Activated CD4-positive, alpha-beta T cell treated with anti-CD3 and anti-CD28 coated beads, Interleukin-2, amount 50 U/mL, for 24 hours (primary cell): ENCODE results near the gene JPH2.

Experiments used
- DNase-seq, 2 donors: peaks; one replicate each; pipeline ENCODE4 v3.0.0-alpha.2; 2020; ENCODE audit warnings: low read depth in 1 of 2, low spot score in 1 of 2

Gene JPH2

DNA sequence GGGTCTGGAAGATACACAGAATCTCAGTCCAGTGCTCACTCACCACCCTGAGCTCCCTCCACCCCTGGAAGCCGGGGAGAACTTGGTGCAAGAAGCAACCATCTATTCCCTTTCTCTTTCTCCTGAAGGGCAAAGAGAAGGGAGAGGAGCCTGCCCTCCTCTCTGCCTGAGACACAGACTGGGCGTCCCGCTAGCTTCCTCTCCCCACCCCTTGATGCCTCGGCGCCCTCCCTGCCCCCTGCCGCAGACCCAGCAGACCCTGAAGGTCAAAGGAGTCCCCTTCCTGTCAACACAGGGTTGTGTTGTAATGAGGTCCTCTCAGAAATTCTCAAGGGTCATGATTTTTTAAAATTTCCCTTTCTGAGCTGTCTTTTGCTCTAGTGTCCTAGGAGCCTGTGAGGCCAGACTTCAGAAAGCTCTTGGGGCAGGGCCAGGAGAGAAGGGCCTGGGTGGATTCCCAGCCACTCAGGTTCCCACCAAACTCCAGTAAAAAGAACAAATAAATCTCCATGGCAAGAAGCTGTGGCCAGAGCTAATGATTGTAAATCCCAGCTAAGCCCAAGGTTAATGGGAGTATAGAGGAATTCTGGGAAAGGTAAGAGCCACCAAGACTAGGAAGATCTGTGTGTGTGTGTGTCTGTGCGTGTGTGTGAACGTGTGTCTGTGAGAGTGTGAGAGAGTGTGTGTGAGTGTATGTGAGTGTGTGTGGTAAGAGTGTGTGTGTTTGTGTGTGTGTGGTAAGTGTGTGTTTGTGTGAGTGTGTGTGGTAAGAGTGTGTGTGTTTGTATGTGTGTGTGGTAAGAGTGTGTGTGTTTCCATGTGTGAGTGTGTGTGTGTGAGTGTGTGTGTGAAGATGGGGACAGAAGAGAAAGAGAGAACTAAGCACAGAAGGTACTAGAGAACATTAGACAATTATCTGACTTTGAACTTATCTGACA is 1.1 kb upstream of the JPH2 start:
- DNase-seq, result no peak

DNA sequence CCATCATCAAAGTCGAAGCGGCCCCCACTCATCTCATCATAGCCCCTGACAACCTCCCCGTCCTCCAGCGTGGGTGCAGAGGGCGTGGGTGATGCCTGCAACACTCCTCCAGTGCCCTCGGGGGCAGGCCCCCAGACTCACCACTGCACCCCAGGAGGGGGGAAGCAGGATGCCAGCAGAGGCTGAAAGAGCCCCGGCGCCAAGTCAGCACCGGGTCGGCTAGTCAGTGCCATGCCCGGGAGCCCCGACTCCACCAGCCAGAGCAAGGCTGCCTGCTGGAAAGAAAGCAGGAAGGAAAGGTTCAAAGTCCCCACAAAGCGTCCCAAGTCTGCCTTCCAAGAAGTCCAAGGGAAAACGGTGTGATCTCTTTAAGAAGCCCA is 324 bp downstream of the JPH2 start:
- DNase-seq, result no peak

DNA sequence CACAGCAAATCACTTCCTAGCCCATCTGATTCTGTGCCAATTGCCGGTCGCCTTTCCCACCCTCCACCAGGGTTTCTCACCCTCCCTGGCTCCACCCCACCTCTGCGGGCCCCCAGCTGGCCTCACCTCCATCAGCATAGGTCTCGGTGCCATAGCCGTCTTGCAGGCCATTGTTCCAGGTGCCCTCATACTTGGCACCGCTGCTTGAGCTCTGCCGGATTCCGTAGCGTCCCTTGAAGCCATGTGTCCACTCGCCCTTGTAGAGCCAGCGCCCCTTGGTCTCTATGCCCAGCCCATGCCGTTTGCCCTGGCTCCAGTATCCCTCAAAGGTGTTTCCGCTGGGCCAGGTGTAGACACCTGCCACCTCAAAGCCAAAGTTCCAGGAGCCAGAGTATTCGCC is 787 bp downstream of the JPH2 start:
- no peak for DNase-seq

DNA sequence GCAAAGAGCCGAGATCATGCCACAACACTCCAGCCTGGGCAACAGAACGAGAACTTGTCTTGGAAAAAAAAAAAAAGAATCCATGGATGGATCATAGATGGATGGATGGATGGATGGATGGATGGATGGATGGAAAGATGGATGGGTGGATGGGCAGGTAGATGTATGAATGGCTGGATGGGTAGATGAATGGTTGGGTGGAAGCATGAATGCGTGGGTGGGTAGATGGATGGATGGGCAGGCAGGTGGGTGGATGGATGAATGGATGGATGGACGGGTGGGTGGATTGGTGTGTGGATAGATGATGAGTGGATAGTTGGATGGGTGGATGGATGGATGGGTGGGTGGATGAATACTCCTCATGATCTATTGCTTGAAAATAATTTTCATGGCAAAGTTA is 1.4 kb downstream of the JPH2 start:
- no peak for DNase-seq

DNA sequence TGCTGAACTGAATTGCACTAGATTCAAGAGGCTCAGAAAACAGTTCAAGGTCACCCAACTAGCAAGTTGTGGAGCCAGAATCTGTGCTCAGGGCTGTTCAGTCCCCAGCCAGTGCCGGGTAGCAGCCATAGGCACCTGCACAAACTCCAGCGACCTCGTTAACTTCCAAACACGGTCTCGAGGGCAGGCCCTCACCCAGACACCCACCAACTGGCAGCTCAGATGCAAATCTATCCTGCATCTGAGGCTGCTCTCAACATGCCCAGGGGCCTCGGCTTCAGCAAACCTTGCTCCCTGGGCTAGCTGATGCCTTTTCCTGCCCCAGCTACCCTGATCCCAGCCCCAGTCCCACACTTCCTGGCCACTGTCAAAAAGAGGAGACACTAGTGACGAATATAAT is 3.7 kb downstream of the JPH2 start:
- DNase-seq, result no peak

DNA sequence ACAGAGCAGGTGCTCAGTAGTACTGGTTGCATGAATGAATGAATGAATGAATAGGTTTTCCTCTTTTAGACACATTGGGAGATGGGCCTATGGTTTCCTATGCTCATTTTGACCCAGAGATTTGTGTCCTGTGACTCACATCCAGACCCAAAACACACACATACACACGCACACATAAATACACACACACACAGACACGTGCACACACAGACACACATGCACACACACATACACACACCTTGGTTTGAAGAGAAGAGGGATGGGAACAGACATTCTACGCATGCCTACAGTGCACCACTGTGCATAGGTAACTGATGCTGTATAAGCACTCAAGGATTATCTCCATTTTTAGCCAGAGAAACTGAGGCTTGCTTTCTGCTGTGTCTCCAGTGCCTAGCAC is 4.1 kb downstream of the JPH2 start:
- no peak for DNase-seq

DNA sequence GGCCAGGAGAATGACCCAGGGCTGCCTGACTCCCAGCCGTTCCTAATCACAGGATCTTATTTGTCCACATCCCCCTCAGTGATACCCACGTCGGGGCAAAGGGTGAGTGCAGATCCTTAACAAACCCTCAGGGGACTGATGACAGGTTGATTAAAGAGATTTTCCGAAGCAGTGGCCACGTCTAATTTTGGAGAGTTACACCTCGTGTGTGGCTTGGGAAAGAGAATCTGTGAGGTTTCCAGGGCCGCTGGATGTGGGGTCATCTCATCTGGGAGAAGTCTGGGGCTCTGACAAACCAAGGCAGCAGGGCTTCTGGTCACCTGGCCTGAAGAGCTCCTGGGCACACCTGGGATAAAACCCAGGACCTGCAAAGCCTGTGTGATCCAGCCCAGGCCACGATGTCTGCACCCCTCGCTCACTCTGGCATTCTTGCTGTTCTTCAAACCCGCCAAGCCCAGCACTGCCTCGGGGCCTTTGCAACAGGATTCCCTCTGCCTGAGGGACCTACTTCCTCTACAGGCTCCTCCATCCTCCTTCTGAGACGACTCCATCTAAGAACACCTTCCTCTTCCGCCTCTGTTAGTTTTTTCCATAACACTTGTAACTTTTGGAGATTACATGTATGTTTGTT is 4.7 kb downstream of the JPH2 start:
- no peak for DNase-seq

DNA sequence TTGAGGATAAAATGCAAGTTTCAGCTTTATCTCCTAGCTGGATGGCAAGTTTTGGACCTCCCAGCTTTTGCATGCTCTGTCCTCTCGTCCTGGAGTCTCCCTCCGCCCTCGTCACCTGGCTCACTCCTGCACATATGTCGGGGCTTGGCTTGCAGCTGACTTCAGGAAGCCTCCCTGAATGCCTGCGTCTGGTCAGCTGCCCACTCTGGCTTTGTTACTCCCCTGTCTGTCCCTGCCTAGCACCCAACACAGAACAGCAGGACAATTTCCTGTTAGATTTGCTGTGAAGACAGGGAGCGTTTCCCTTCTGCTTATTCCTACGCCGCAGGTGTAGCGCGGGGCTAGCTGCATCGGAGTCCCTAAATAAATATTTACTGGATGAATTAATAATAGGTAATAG is 5.4 kb downstream of the JPH2 start:
- no peak for DNase-seq

DNA sequence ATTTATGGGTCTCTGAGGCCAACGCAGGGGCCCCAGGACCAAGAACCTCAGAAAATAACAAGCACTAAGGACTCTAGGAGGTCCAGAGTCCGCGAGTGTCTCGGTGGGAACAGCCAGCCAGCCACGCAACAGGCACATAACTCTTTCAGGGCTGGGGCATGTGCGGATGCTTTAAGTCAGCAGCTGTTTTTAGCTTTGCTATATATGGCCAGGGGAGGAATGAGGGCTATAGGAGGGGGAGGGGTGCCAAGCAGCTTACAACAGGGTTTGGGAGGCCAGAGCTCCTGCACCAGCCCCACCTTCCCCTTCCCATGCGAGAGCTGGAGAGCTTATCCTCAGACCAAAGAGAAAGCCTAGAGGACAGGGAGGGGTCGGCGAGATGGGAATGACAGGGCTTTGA is 6.2 kb downstream of the JPH2 start:
- DNase-seq, result no peak

DNA sequence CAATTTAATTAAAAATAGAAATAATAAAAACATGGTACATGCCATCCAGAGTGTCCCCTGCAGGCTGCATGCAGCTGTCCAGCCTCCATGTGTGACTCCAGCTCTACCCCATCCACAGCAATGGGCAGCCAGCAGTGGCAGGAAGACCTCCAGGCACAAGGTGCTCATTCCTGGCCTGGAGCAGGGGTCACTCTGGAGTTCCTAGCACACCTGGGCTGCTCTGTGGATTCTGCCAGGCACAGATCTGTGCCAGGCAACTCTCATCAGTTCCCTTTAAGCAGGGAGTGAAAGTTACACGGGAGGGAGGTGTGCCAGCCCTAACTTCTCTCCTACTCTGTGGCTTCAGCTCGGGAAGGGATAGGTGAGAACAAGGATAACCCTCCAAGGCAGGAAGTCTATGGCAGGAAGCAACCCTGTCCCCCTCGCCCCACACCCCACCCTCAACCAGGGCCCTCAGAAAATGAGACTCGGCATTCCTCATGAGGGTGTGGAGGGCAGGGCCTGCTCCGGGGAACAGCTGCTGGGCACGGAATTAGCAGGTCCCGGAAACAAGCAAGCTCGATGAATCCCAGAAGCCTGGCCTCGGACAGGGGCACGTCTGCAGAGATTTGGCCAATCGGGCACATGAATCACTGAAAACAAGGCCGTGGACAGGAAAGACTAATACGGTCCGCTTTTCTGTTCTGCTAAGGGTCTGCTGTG is 10.0 kb downstream of the JPH2 start:
- no peak for DNase-seq

DNA sequence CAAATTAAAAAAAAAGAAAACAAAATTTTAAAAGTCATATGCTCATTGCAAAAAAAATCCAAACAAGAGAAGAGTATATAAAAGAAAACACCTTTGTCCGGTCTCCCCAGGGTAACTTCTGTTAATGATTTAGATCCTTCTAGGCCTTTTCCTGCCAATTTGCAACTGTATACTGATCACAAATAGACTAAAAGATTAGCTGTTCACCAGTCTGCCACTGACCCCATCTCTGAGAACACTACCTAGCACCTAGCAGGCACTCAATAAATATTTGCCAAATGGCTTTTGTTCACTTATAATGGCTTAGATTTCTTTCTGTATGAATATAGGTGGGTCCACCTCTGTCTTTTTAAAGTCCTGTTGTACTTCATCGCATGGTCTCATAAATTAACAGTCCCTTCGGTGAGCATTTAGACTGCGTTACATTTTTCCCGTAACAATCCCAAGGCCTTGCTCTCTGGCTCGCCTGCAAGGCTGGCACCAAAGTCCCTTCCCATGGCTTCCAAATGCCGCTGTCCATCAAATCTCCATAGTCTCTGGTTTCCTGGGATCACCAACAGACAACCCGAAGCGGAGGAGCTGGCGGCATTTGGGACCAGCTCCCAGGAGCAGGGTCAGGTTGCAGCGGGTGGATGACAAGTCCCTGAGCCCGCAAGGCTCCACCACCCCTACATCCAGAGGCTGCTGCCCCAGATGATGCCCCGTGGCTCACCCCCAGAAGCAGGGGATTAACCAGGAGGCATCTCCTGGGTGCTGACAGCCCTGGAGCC is 11.8 kb downstream of the JPH2 start:
- DNase-seq, result no peak

DNA sequence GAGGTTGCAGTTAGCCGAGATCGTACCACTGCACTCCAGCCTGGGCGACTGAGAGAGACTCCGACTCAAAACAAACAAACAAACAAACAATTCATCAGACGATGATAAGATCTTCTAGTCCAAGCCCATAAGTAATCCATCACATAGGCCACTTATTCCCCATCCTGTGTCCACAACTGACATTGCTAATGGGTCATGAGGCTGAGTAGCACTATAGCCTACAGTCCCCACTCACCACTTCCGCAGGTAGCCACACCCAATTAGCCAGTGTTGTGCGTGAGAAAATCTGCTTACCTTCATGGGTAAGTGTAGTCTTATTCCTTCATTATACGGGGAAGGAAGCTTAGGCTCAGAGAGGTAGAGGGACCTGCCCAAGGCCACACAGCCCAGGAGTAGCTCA is 13.1 kb downstream of the JPH2 start:
- DNase-seq, result no peak

DNA sequence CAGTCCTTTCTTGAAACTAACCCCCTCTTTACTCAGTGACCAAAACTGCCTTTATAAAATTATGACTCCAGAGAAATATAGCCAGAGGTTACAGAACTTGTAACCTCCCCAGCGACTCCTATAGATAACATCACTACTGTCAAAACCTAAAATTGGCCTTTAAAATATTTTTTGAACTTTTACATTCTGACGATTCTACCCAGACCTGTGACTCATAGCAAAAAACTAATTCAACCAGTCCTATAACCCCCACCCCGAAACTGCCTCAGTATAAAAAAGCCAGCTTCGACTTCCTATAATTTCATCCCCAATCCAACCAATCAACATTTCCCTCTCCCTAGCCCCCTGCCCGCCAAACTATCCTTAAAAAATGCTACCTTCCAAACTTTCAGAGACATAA is 13.9 kb downstream of the JPH2 start:
- no peak for DNase-seq

DNA sequence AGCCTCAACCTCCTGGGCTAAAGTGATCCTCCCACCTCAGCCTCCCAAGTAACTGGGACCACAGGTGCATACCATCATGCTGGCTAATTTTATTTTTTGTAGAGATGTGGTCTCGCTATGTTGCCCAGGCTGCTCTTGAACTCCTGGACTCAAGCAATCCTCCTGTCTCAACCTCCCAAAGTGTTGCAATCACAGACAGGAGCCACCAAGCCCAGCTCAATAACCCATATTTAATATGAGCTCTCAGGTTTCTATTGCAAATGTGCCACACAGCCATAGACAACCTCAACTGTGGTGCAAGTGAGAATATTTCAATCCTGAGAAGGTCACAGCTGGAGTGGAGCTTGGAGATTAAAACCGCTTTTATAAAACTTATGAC is 14.4 kb downstream of the JPH2 start:
- no peak for DNase-seq

DNA sequence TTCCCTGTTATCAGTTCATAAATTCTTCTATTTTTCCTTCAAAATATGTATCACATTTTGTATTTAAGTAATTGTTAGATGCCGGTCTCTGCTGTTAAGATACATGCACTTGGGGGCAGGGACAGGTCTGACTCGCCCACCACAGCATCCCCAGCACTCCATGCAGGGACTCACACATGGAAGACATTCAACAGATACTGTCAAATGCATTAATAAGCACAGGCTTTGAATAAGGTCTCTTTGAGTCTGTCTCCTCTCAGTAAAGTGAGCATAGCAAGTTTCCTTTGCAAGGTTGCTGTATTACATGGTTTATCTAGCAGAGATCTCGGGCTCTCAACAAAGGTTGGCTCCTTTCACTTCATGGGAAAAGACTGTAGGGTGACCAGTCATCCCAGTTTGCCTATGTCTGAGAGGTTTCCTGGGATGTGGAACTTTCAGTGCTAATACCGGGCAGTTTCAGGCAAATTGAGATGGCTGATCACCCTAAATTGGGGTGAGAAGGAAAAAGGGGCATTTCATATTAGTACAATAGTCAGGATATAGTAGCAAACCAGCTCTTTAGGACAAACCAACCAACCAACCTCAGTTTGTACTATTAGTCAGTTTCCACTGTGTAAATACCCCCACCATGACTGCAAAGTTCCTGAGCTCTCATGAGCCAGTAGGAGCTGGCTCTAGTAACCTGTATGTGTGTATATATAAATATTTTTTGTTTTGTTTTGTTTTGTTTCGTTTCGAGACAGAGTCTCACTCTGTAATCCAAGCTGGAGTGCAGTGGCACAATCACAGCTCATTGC is 15.0 kb downstream of the JPH2 start:
- no peak for DNase-seq

DNA sequence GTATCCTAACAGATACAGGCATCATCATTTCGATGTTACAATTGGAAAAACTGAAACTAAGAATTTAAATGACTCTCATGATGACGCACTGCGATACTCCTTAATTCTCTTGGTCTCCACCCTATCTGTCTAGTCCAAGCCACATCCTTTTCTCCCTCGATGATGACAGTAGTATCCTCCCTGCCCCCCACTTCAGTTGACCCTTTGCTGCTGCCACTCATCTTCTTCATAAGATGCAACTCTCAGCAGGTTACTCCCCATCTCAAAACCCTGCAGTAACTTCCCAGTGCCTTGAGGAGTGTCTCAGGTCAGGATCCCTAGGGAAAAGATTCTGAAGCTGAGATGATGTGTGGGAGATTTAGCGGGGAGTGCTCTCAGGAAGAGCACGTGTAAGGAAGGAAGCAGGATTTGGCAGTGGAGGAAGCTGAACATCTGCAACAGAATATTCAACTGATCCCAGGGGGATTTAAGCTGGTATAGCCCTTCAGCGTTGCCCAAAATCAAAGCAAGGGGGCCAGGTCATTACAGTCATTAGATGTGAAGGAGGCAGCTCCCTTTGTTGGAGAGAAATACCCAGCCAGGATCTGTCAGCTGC is 16.1 kb downstream of the JPH2 start:
- DNase-seq, result no peak

DNA sequence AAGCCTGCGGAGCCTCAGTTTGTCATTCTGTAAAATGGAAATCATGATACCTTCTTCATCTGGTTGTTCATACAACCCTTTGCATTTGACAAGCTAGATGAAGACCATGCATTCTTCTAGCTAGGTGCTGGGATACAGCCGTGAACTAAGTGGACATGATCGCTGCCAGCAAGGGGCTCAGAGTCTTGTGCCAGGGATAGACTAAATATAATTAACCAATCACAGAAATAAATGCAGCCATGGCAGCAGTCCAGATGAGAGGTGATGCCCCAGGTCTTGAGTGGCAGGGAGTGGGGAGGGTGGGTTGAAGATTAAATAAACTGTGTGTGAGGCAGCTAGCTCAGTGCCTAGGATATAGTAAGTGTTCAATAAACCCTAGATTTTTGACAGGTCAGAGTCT is 19.3 kb downstream of the JPH2 start:
- DNase-seq, result no peak

DNA sequence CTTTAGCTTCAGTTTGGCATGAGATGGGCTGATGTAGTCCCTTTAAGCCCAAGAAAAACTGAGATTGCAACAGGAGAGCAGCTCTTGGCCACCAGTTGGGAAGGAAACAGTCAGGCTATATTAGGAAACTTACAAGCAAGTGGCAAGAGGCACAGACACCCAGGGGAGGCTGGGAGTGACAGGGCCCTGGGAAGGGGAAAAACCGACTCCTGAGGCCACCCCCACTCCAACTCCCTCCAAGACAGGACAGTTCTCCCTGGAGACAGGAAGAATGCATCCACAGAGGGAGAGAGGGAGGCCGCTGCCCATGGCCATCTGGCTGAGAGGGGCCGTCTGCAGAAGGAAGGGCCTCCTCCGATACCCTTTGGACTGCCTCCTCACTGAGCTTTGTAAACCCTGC is 20.5 kb downstream of the JPH2 start:
- no peak for DNase-seq

DNA sequence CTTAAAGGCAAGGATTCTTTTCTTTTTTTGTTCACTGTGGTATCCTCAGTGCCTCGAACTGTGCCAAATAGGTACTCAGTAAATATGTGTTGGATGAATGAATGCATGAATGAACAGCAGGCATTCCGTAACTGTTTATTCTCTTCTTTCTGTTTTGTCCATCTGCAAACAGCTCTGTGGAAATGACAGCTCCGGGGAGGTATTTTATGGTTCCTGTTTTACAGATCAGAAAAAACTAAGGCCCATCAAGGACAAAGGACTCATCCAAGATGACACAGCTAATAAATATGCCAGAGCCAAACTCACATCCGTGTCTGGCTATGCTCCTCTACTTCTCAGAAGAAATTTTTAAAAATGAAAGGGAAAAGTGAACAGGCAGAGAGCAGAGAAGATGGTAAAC is 21.0 kb downstream of the JPH2 start:
- DNase-seq, result no peak

DNA sequence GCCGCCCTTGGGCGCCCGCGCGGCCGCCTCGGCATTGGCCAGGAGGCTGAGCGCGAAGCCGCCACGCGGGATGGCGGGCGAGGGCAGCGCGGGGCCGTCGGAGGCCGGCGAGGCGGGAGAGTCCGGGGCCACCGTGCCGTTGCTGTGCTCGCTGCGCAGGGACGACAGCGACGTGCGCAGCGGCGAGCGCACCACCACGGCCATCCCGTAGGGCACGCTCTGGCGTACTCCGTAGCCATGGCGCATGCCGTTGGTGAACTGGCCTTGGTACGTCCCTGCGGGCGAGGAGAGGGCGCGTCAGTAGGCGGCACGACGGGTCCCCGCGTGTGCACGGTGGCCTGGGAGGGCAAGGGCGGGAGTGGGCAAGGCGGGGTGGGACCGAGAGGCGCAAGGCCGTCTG is 26.9 kb downstream of the JPH2 start:
- DNase-seq, result no peak
